Daoy (cell line): Measurements from ENCODE around the gene ZER1. TPM values are rescaled to one million over a fixed set of nuclear protein-coding genes. Genes with fewer than 3 reads are reported as not detected.
"Not testable (repeated sequence)": the region's sequence is repeated elsewhere in the genome, so short reads cannot be mapped to it uniquely, and the experiment has no call there.

Experiments
- DNase-seq: peaks from one replicate; pipeline ENCODE4 v3.0.0-alpha.2; 2015; ENCODE audit warnings: low read depth
- total RNA-seq: library from RNA; depleted of rRNA; stranded (reverse); fragments of >200 nt; shearing (Covaris generic); gene quantifications from 2 replicates; pipeline ENCODE4 v1.2.3, GENCODE V29; 2014; rRNA removed

Gene ZER1
- total RNA-seq, 1 experiment from 2014 or later = 9.1 TPM

DNA sequence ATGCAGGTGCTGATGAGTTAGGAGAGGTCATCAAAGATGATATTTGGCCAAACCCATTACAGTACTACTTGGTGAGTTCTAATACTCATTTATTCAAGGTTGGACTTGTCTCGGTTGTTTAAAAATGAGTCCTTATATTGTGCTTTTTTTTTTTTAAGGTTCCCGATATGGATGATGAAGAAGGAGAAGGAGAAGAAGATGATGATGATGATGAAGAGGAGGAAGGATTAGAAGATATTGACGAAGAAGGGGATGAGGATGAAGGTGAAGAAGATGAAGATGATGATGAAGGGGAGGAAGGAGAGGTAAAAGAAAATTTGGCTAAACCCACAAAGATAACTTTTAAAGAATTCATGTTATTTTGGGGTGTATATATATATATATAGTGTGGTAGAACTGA lies 78.0 kb downstream of the ZER1 start:
- not testable (repeated sequence) for DNase-seq

DNA sequence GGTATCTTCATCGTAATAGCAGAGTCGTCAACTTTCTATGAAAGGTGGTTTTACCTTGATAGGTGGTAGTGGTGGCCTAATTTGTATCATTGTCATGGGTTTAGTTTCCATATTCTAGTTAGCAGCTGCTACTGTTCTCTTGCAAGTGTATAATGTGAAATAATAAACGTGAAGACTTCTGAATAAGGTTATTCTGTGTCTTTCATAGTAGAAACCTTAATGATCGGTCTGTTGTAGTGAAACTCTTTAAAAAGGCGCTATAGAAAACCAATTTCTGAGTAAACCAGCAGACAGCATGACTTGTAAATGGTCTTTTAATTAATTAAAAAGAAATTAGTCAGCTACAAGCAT lies 81.1 kb downstream of the ZER1 start:
- DNase-seq = no peak

DNA sequence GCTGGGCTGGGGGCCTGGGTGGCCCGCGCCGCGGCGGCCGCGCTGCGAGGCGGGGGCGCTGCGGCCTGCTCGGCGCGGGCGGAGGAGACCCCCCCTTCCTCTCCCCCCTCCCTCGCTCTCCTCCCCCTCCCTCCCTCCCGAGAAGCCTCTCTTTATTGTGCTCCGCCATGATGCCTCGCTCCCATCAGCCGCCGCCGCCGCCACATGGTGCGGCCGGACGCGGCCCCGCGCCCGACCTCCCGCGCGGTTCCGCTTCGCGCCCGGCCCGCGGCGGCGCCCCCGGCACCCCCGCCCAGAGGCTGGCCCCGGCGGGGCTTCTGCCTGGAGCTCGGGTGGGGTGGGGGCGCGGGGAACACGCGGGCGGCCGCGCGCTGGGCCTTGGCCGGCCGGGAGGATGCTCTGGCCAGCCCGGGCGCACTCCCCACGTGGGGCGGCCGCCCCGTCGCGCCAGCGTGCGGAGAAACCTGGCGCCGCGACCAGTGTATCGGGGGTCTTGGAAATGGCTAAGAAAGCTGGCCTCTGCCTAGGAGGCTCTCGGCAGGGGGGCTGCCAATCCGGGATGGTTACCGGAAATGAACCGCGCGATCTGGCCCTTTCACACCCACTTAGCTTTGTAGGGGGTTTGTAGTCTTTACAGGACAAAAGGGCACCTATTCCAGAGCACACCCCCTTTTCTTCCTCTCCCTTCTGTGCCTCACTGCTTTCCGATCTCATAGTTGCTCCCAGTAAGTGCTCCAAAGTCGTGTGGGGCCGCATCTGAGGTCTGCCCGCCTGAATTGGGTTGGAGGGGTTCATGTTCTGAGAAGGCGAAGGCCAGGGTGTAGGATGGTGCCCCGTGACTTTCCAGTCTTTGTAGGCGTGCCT lies 81.7 kb downstream of the ZER1 start:
- DNase-seq = peak; percentile 69

DNA sequence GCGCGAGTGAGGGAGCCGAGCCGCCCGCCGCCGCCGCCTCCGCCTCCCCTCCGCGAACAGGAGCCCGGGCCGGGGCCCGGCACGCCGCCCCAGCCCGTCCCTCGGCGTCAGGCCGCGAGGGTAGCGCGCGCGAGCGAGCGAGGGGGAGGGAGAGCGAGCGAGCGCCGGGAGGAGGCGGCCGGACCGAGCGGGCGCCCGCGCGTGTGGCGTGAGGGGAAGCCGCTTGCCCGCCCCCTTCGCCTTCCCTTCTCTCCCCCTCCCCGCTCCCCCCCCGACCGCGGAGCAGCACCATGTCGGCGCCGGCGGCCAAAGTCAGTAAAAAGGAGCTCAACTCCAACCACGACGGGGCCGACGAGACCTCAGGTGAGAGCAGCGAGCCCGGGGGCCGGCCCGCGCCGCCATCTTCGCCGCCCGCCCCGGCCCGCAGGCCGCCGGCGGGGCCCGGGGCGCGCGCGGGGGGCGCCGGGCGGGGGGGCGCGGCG lies 82.4 kb downstream of the ZER1 start:
- DNase-seq = no peak

DNA sequence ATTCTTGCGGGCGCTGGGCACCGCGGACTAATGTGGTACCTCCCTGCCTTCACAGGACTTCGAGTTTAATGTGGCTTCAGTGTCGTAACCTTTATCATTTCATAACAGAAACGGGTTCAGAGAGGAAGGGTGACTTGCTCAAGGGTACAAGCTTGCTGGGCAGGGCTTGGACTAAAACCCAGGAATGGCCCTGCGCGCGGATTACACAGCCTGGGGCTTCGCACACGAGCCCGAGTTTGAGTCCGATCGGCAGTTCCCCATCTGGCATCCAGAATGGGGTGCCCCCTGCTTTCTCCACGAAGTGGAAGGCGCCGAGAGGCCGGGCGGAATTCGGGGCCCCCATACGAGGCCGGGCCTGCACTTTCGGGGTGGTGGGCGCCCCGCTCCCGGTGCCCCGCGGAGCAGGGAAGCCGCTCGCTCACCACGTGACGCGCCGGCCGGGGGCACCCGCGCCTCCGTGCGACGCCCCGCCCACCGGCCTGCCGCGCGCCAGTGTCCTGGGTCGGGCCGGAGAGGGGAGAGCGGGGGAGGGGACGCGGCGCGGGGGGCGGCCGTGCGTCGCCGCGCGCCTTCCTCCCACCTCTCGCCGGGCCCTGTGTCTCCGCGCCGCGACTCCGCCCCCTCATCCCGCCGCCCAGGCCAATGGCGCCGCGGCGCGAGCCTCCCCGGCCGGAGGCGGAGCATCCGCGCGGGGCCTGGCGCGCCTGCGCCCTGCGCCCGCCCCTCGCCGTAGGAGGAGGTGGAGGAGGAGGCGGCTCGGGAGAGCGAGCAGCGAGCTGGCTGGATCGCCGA lies 83.0 kb downstream of the ZER1 start, which contains the start of gene SET:
TSS of gene SET (plus strand) at position 722 of the 792 bp plus-strand sequence. CDS start 361 bp downstream, outside the sequence.
- DNase-seq = peak; percentile 99

DNA sequence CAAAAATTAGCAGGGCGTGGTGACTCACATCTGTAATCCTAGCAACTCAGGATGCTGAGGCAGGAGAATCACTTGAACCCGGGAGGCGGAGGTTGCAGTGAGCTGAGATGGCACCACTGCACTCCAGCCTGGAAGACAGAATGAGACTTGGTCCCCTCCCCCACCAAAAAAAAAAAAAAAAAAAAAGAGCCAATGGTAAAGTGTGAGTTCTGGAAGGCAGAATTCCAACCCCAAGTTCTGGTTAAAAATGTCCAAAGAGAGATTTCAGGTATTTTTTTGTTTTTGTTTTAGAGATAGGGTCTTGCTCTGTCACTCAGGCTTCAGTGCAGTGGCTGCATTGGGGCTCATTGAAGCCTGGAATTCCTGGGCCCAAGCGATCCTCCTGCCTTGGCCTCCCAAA lies 84.3 kb downstream of the ZER1 start:
- no peak for DNase-seq

DNA sequence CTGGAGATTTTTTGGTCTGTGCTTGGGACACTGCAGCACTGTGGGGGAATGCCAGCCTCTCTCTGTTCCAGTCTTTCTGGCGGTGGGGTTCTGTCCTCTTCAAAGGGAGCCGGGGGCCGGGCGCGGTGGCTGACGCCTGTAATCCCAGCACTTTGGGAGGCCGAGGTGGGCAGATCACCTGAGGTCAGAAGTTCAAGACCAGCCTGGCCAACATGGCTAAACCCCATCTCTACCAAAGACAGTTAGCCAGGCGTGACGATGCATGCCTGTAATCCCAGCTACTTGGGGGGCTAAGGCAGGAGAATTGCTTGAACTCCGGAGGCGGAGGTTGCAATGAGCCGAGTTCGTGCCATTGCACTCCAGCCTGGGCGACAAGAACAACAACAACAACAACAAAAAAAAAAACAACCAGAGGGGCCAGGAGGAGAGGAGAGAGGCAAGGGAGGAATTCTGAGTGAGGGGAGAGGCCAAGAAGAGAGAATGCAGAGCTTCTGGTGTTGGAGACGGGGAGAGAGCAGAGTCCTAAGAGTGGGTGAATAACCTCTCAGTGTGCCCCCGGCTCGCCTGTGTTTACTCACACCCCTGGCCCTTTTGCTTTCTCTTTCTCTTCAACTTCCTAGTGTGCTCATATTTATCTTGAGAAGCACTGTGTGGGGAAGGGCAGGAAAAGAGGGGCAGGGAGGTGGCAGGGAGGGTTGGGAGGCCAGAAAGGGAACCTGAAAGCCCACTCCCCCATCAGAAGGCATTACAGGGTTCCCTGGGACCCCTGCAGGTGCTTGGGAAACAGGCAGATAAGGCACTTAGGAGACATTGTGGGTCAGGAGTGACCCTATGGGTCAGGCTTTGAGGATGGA lies 85.9 kb downstream of the ZER1 start:
- peak; percentile 30 for DNase-seq

DNA sequence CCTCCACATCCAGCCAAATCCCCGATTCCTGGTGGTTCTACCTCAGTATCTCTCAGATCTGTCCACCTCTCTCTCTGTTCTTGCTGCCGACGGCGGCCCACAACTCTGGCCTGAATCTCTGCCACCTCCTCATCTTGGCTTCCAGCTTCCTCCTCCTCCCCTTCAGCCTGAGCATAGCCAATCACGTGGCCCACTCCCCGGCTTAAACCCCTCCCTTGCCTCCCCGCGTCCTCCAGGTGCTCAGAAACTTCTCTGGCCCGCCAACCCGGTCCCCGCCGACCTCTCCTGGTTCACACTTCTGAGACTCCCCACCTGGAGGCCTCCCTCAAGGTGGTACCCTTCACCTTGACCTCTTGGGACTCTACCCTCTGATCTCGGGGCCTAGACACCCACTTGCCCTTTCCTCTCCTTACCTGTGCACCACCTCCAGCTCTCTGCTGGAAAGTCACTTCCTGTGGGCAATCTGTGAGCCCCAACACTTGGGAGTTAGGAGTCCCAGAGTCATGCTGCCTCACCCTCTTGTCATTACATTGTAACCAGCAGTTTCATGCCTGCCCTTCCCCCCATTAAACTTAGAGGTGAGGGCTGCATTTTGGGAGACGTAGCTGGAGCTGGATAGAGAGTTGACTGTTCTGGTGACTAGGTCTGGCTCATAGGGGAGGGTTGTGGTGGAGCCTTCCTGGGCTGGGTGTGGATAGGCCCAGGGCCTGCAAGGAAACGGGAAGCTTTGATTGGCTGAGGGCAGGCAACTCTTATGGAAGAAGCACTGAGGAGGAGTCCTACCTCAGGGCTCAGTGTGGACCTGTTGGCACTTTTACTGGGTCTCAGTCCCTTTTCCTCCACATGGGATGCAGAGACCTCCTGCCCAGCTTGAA lies 87.2 kb downstream of the ZER1 start:
- peak; percentile 78 for DNase-seq

DNA sequence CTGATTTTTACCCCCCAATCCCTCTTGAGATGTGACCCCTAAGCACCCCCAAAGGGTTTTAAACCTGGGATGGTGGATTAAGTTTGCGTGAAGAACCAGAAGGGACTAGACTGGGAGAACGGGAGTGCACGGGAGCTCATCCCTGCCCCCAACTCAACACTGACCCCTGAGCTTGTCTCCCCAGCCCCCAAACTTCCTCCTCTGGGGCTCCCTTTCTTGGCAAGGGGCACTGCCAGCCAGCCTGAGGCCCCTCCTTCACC lies 87.7 kb downstream of the ZER1 start:
- DNase-seq = no peak

DNA sequence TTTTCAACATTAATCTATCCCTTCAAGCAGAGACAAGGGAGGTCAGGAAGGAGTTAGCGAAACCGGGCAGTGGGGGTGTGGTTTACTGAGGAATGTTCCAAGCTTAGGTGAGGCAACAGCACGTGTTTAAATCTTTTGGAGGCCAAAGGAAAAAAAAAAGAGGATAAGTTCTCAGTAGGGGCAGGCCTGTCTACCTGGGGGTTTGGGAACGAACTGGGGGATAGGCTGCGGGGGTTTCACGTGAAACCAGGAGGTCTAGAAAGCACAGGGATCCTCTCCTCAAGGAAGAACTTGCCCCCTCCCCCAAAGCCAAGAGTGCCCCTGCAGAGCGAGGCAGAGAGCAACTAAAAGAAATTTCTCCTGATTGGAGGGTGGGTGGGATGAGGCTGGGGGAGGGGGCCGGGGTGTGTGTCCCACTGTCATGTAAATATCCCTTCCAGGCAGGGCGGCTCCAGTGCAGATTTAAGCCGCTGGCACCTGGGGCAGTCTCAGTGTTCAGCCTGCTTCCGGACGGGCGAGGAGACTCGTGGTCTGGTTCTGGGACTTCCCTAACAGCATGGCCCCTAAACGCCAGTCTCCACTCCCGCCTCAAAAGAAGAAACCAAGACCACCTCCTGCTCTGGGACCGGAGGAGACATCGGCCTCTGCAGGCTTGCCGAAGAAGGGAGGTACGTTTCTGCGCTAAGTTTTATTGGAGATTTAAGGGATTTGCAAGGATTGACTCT lies 88.2 kb downstream of the ZER1 start:
- DNase-seq = peak; percentile 50

Other genes starting within 250 kb of the ZER1 start
- 161 and 164 TPM in 2 replicates for gene SPTAN1, start 219.3 kb downstream of the ZER1 start, total RNA-seq
- 170 and 194 TPM in 2 replicates for gene DYNC2I2, start 115.1 kb downstream of the ZER1 start, total RNA-seq
- gene SET, start 82.7 kb downstream of the ZER1 start, total RNA-seq = 1,185 and 1,206 TPM in 2 replicates
- 8.2 and 16.8 TPM in 2 replicates for gene PKN3, start 69.4 kb downstream of the ZER1 start, total RNA-seq
- gene ZDHHC12, start 47.8 kb downstream of the ZER1 start, total RNA-seq = 62.3 and 78.8 TPM in 2 replicates
- gene TBC1D13, start 15.3 kb upstream of the ZER1 start, total RNA-seq = 12.9 and 13.1 TPM in 2 replicates
- gene ENDOG, start 46.6 kb upstream of the ZER1 start, total RNA-seq = 14.1 and 17.8 TPM in 2 replicates
- gene SPOUT1, start 57.9 kb upstream of the ZER1 start, total RNA-seq = 29.9 and 45.8 TPM in 2 replicates
- gene KYAT1, start 110.0 kb upstream of the ZER1 start, total RNA-seq = 7.1 and 8.9 TPM in 2 replicates
- 35.5 and 36.7 TPM in 2 replicates for gene LRRC8A, start 110.2 kb upstream of the ZER1 start, total RNA-seq
- not detected in 2 replicates for gene PHYHD1, start 149.1 kb upstream of the ZER1 start, total RNA-seq
- gene DOLK, start 175.7 kb upstream of the ZER1 start, total RNA-seq = 16.3 and 17.1 TPM in 2 replicates
- gene NUP188, start 175.8 kb upstream of the ZER1 start, total RNA-seq = 73.7 and 75.5 TPM in 2 replicates